ENCODE measurements around the gene PLA2G6. TPM values are rescaled to one million over a fixed set of nuclear protein-coding genes. Genes with fewer than 3 reads are reported as not detected.

Gene PLA2G6
- total RNA-seq, 4 donors from 2014 or later = 30.7 to 327 (median 72.3) TPM

DNA sequence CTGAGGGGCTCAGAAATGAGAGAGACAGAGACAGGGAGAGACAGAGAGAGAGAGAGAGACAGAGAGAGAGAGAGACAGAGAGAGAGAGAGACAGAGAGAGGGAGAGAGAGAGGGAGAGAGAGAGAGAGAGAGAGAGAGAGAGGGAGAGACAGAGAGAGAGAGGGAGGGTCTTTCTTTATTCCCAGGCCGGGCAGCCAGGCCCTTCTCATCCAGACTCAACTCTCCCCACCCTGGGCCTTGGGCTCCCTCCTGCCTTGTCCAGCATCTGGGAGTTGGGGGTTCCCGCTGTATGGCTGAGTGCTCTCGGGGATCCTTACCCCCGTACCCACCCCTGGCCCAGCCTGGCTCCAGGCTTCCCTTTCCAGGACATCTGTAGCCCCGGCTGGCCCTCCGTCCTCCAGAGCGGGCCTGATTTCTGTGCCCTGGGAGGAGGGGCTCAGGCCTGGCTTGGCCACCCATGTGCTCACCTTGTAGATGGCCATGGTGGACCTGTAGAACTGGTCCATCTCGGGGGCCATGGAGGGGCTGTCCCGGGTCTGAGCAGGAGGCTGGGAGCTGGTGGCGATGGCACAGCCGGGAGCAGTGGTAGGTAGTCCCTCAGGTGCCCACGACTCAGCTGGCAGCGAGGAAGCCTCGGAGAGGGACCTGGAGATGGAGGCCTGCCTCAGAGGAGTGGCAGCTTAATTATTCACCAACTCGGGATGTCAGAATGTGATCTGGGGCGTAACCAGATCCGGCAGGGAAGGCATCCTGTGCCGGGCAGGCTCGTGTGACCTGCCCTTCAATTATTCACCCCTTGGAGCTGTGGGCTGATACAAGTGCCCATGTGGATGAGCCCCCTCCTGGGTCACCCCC is 71.4 kb downstream of the PLA2G6 start, which contains the start of gene BAIAP2L2:
Gene BAIAP2L2, minus strand, starts transcription at position 677 of the 855 bp plus-strand sequence. Its CDS starts 159 bp downstream, at position 518.
- H3K36me3 ChIP-seq = no peaks in the 10 kb centered on the region
- no peaks in the 10 kb centered on the region for H3K27me3 ChIP-seq
- peaks cover 9 to 58% (median 47%) of the 10 kb centered on the region in 4 donors for H3K4me1 ChIP-seq
- H3K4me3 ChIP-seq = peak within 1 kb of the TSS; percentile 10 to 51 (median 31)
- DNase-seq = peak; percentile 80
- in situ Hi-C loops (cut with MboI; ENCODE audit: low pct_ligation_motif_present in 1 of 4, low pct_unique_long_range_greater_than_20kb in 1 of 4, low sequenced_read_pairs in 3 of 4) = loop anchor here in 3 of 4 donors (25.0 kb wide), 3 partner anchors 127 to 252 kb away; no protein-coding TSS in a partner anchor
- intact Hi-C loops (cut with DNase I; ENCODE audit: low total_unique reads) = loop anchor here (5.0 to 10.0 kb wide), 2 partner anchors 125 to 242 kb away; no protein-coding TSS in a partner anchor
- H3K9me3 ChIP-seq = no peaks in the 10 kb centered on the region
- 48 to 76% methylated on average over 3 to 12 of the region's 19 CpGs for WGBS, 2 donors (ENCODE audit: low coverage in 1 of 2)
- TF ChIP-seq POLR2AphosphoS5 (IDR thresholded peaks at IDR 0.05) (peak; percentile 13 to 85 (median 80)), POLR2A (IDR thresholded peaks at IDR 0.05) (peak; percentile 85)
- TF ChIP-seq, protein P1, sequence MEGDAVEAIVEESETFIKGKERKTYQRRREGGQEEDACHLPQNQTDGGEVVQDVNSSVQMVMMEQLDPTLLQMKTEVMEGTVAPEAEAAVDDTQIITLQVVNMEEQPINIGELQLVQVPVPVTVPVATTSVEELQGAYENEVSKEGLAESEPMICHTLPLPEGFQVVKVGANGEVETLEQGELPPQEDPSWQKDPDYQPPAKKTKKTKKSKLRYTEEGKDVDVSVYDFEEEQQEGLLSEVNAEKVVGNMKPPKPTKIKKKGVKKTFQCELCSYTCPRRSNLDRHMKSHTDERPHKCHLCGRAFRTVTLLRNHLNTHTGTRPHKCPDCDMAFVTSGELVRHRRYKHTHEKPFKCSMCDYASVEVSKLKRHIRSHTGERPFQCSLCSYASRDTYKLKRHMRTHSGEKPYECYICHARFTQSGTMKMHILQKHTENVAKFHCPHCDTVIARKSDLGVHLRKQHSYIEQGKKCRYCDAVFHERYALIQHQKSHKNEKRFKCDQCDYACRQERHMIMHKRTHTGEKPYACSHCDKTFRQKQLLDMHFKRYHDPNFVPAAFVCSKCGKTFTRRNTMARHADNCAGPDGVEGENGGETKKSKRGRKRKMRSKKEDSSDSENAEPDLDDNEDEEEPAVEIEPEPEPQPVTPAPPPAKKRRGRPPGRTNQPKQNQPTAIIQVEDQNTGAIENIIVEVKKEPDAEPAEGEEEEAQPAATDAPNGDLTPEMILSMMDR (IDR thresholded peaks at IDR 0.05) = no peak
- peak within 1 kb of the TSS; percentile 83 to 93 (median 86) for H3K27ac ChIP-seq

- no peak overlapping the region for H3K4me3 ChIP-seq
- no peak for DNase-seq
- TF ChIP-seq EP300 (IDR thresholded peaks at IDR 0.05; ENCODE audit: low read depth) = no peak
- TF ChIP-seq POLR2A (IDR thresholded peaks at IDR 0.05) = no peak
- TF ChIP-seq, protein P1 (IDR thresholded peaks at IDR 0.05) = no peak
- no peak for TF ChIP-seq POLR2AphosphoS5 (IDR thresholded peaks at IDR 0.05)
- H3K36me3 ChIP-seq = no peaks in the 10 kb centered on the region
- intact Hi-C loops (cut with DNase I; ENCODE audit: low total_unique reads) (loop anchor here (5.0 to 10.0 kb wide), 2 partner anchors 125 to 243 kb away; no protein-coding TSS in a partner anchor), in situ Hi-C loops (cut with MboI; ENCODE audit: low pct_ligation_motif_present in 1 of 4, low pct_unique_long_range_greater_than_20kb in 1 of 4, low sequenced_read_pairs in 3 of 4) (loop anchor here in 3 of 4 donors (25.0 kb wide), 3 partner anchors 128 to 253 kb away; no protein-coding TSS in a partner anchor)
- peaks cover 9 to 54% (median 45%) of the 10 kb centered on the region in 4 donors for H3K4me1 ChIP-seq
- no peaks in the 10 kb centered on the region for H3K27me3 ChIP-seq
- WGBS, 2 donors (ENCODE audit: low coverage in 1 of 2) = 92 to 95% methylated on average over 4 to 20 of the region's 22 CpGs
- peak overlapping the region; percentile 83 to 93 (median 86) for H3K27ac ChIP-seq
- H3K9me3 ChIP-seq = no peaks in the 10 kb centered on the region
Measured at GRCh38 chr22:38109371-38110001, 72.1 kb downstream of the PLA2G6 start.

DNA sequence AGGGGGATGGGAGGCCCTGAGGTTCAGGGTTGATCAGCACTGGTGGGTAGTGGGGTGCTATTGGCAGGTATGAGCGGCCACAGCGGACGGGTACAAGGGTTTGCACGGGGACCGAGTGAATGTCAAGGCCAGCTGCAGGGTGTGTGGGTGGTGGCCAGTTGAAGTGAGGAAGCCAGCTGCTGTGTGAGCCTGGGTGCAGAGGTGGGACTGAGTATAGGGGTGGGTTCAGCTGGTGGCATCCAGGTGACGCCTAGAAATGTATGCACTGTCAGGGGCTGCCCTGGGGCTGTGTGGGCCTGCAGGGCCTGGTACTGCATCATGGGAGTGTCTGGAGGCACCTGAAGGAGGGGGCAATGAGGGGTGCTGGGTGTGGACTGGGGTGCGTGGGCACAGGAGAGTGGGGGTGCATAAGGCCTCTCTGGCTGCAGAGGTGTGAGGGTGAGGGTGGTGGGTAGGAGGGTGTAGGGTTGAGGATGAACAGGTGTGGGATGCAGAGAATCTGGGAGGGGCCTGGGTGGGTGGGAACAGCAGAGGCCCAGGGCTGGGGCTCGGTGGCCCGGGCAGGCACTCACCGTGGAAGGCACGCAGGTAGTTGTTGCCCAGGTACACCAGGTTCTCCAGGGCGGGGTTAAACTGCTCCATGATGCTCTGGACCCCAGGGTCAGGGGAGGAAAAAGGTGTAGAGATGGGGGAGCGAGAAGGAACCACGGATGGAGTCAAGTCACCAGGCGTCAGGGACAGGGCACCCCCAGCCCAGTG is 72.9 kb downstream of the PLA2G6 start:
- H3K27ac ChIP-seq = peak overlapping the region; percentile 79 to 93 (median 84)
- intact Hi-C loops (cut with DNase I; ENCODE audit: low total_unique reads) (no loop called here), in situ Hi-C loops (cut with MboI; ENCODE audit: low pct_ligation_motif_present in 1 of 4, low pct_unique_long_range_greater_than_20kb in 1 of 4, low sequenced_read_pairs in 3 of 4) (loop anchor here in 3 of 4 donors (25.0 kb wide), 3 partner anchors 129 to 254 kb away; no protein-coding TSS in a partner anchor)
- H3K27me3 ChIP-seq = no peaks in the 10 kb centered on the region
- no peaks in the 10 kb centered on the region for H3K36me3 ChIP-seq
- peak; percentile 35 for DNase-seq
- WGBS, 2 donors (ENCODE audit: low coverage in 1 of 2) = 35 to 73% methylated on average over 4 to 15 of the region's 15 CpGs
- peaks cover 9 to 51% (median 44%) of the 10 kb centered on the region in 4 donors for H3K4me1 ChIP-seq
- H3K4me3 ChIP-seq = no peak overlapping the region
- TF ChIP-seq POLR2AphosphoS5 (IDR thresholded peaks at IDR 0.05) (no peak), POLR2A (IDR thresholded peaks at IDR 0.05) (no peak), EP300 (IDR thresholded peaks at IDR 0.05; ENCODE audit: low read depth) (no peak)
- TF ChIP-seq, protein P1 (IDR thresholded peaks at IDR 0.05) = no peak
- H3K9me3 ChIP-seq = no peaks in the 10 kb centered on the region
